HEK293 (cell line): ENCODE results near the gene PCDH19.

Source experiments
- CTCF ChIA-PET: fragments of 350-600 bp; formaldehyde crosslinking; extraction: SDS; loops from one replicate; lab custom pipeline; 2021; ENCODE audit warnings: antibody characterized with exemption; lab: Yijun Ruan, JAX
- POLR2A ChIA-PET: fragments of 300-600 bp; formaldehyde crosslinking; extraction: SDS; loops from one replicate; lab custom pipeline; 2020; ENCODE audit warnings: antibody characterized with exemption, inconsistent platforms; lab: Yijun Ruan, JAX
- H3K27ac ChIP-seq: fragments of 200-500 bp; sonication (Bioruptor generic); 2 replicates; pipeline ENCODE4 v1.5.1; 2014; ENCODE audit warnings: low read depth, low read length, control low read depth, inconsistent platforms; ENCODE audit errors: extremely low read depth
- H3K36me3 ChIP-seq, 2 experiments: fragments of 200-500 bp in 1 of 2; sonication (Bioruptor generic) in 1 of 2; 1 replicate in 1 of 2; 2 replicates in 1 of 2; pipeline ENCODE4 v1.5.1; 2014 to 2017; ENCODE audit warnings: inconsistent platforms in 2 of 2, low read length in 2 of 2; ENCODE audit not compliant: control insufficient read depth in 2 of 2, insufficient read depth in 1 of 2
- H3K4me1 ChIP-seq: fragments of 200-500 bp; sonication (Bioruptor generic); 2 replicates; pipeline ENCODE4 v1.5.1; 2014; ENCODE audit warnings: mild to moderate bottlenecking, low read length, inconsistent platforms; ENCODE audit not compliant: control insufficient read depth, insufficient read depth
- H3K4me3 ChIP-seq: 2 replicates; pipeline ENCODE4 v1.5.1; 2011; ENCODE audit warnings: low read depth, mild to moderate bottlenecking, control low read depth, low read length, moderate library complexity
- H3K9me3 ChIP-seq: fragments of 200-500 bp; sonication (Bioruptor generic); 2 replicates; pipeline ENCODE4 v1.5.1; 2014; ENCODE audit warnings: low read depth, low read length, inconsistent platforms; ENCODE audit not compliant: control insufficient read depth, insufficient read depth
- GFI1B ChIP-seq: fragments of 450-650 bp; formaldehyde crosslinking; IDR thresholded peaks from 2 replicates; pipeline ENCODE4 v1.5.1; 2016; ENCODE audit warnings: missing biosample characterization, missing genetic modification characterization
- HOXA7 ChIP-seq: sonication (generic); formaldehyde crosslinking; IDR thresholded peaks from 2 replicates; pipeline ENCODE4 v1.8.1; 2022; ENCODE audit warnings: missing genetic modification reagents, borderline replicate concordance
- MEIS1 ChIP-seq: sonication (generic); formaldehyde crosslinking; IDR thresholded peaks from 2 replicates; pipeline ENCODE4 v1.8.1; 2022; ENCODE audit warnings: missing genetic modification reagents, mild to moderate bottlenecking, borderline replicate concordance
- OVOL3 ChIP-seq: fragments of 450-650 bp; formaldehyde crosslinking; IDR thresholded peaks from 2 replicates; pipeline ENCODE4 v1.5.1; 2016; ENCODE audit warnings: missing biosample characterization, missing genetic modification characterization
- REPIN1 ChIP-seq: fragments of 450-650 bp; formaldehyde crosslinking; IDR thresholded peaks from 2 replicates; pipeline ENCODE4 v1.5.1; 2017; ENCODE audit warnings: missing biosample characterization, missing genetic modification characterization, low read depth
- TRIM28 ChIP-seq: IDR thresholded peaks from 2 replicates; pipeline ENCODE4 v1.6.1; 2011; ENCODE audit warnings: low read length, control low read depth, borderline replicate concordance
- ZBTB11 ChIP-seq: fragments of 450-650 bp; formaldehyde crosslinking; conservative IDR thresholded peaks from 2 replicates; pipeline ENCODE4 v1.5.1; 2016; ENCODE audit warnings: low read depth, missing biosample characterization, missing genetic modification characterization
- ZBTB17 ChIP-seq: fragments of 450-650 bp; formaldehyde crosslinking; IDR thresholded peaks from 2 replicates; pipeline ENCODE4 v1.5.1; 2016; ENCODE audit warnings: missing biosample characterization, missing genetic modification characterization
- ZBTB49 ChIP-seq: fragments of 450-650 bp; formaldehyde crosslinking; IDR thresholded peaks from 2 replicates; pipeline ENCODE4 v1.5.1; 2016; ENCODE audit warnings: missing biosample characterization, missing genetic modification characterization, low read depth
- ZNF10 ChIP-seq: fragments of 450-650 bp; formaldehyde crosslinking; IDR thresholded peaks from 2 replicates; pipeline ENCODE4 v1.5.1; 2017; ENCODE audit warnings: missing biosample characterization, missing genetic modification characterization
- ZNF121 ChIP-seq: fragments of 450-650 bp; formaldehyde crosslinking; IDR thresholded peaks from 2 replicates; pipeline ENCODE4 v1.5.1; 2016; ENCODE audit warnings: missing biosample characterization, missing genetic modification characterization
- ZNF157 ChIP-seq: fragments of 450-650 bp; formaldehyde crosslinking; IDR thresholded peaks from 2 replicates; pipeline ENCODE4 v1.5.1; 2016; ENCODE audit warnings: missing biosample characterization, missing genetic modification characterization
- ZNF16 ChIP-seq: fragments of 450-650 bp; formaldehyde crosslinking; IDR thresholded peaks from 2 replicates; pipeline ENCODE4 v1.5.1; 2016; ENCODE audit warnings: low read depth, missing biosample characterization, missing genetic modification characterization
- ZNF2 ChIP-seq: fragments of 450-650 bp; formaldehyde crosslinking; IDR thresholded peaks from 2 replicates; pipeline ENCODE4 v1.5.1; 2016; ENCODE audit warnings: missing biosample characterization, missing genetic modification characterization
- ZNF221 ChIP-seq: fragments of 450-650 bp; formaldehyde crosslinking; IDR thresholded peaks from 2 replicates; pipeline ENCODE4 v1.5.1; 2017; ENCODE audit warnings: missing biosample characterization, missing genetic modification characterization, borderline replicate concordance
- ZNF350 ChIP-seq: fragments of 450-650 bp; formaldehyde crosslinking; IDR thresholded peaks from 2 replicates; pipeline ENCODE4 v1.5.0; 2017; ENCODE audit warnings: missing biosample characterization, mild to moderate bottlenecking, missing genetic modification characterization
- ZNF362 ChIP-seq: fragments of 450-650 bp; formaldehyde crosslinking; IDR thresholded peaks from 2 replicates; pipeline ENCODE4 v1.5.1; 2016; ENCODE audit warnings: missing biosample characterization, missing genetic modification characterization
- ZNF473 ChIP-seq: fragments of 450-650 bp; formaldehyde crosslinking; IDR thresholded peaks from 2 replicates; pipeline ENCODE4 v1.5.1; 2017; ENCODE audit warnings: missing biosample characterization, missing genetic modification characterization
- ZNF521 ChIP-seq: fragments of 450-650 bp; formaldehyde crosslinking; IDR thresholded peaks from 2 replicates; pipeline ENCODE4 v1.5.1; 2017; ENCODE audit warnings: missing biosample characterization, mild to moderate bottlenecking, missing genetic modification characterization
- ZNF664 ChIP-seq: fragments of 450-650 bp; formaldehyde crosslinking; IDR thresholded peaks from 2 replicates; pipeline ENCODE4 v1.5.1; 2016; ENCODE audit warnings: missing biosample characterization, missing genetic modification characterization
- ZNF677 ChIP-seq: fragments of 450-650 bp; IDR thresholded peaks from 2 replicates; pipeline ENCODE4 v1.5.0; 2018; ENCODE audit warnings: missing biosample characterization, mild to moderate bottlenecking, missing genetic modification characterization, moderate library complexity
- ZNF791 ChIP-seq: fragments of 450-650 bp; formaldehyde crosslinking; IDR thresholded peaks from 2 replicates; pipeline ENCODE4 v1.5.1; 2016; ENCODE audit warnings: missing biosample characterization, missing genetic modification characterization
- ZNF792 ChIP-seq: fragments of 450-650 bp; formaldehyde crosslinking; IDR thresholded peaks from 2 replicates; pipeline ENCODE4 v1.5.1; 2016; ENCODE audit warnings: missing biosample characterization, missing genetic modification characterization
- ZNF830 ChIP-seq: fragments of 450-650 bp; IDR thresholded peaks from 2 replicates; pipeline ENCODE4 v1.5.0; 2018; ENCODE audit warnings: missing biosample characterization, missing genetic modification characterization, low read depth, mild to moderate bottlenecking, moderate library complexity
- ZNF843 ChIP-seq: fragments of 450-650 bp; formaldehyde crosslinking; IDR thresholded peaks from 2 replicates; pipeline ENCODE4 v1.5.1; 2016; ENCODE audit warnings: missing biosample characterization, missing genetic modification characterization

The PCDH19 gene

GRCh38 chrX:100355680-100356079 lies 54.4 kb downstream of the PCDH19 start (continued):
- TF ChIP-seq ZBTB11 (no peak), ZNF157 (tag by site-specific recombination) (no peak)

- H3K36me3 ChIP-seq, result peaks cover 0 to 17% of the 10 kb centered on the region in 2 experiments; a peak in 1 of 3 replicates
- no peaks in the 10 kb centered on the region for H3K9me3 ChIP-seq
- ChIA-PET POLR2A (no interaction called here), CTCF (no interaction called here)
- H3K27ac ChIP-seq, result no peak overlapping the region
- no peak overlapping the region for H3K4me3 ChIP-seq
- TF ChIP-seq GFI1B (tag by site-specific recombination) (no peak), REPIN1 (no peak), ZNF677 (tag by site-specific recombination) (no peak), ZBTB17 (tag by site-specific recombination) (no peak), OVOL3 (tag by site-specific recombination) (no peak), ZNF16 (tag by site-specific recombination) (no peak), ZNF221 (tag by site-specific recombination) (no peak), ZNF664 (tag by site-specific recombination) (no peak), ZNF10 (tag by site-specific recombination) (no peak), MEIS1 (CRISPR knock-in tag) (no peak)
- H3K4me1 ChIP-seq, result no peaks in the 10 kb centered on the region
Observed at GRCh38 chrX:100353326-100353725, 56.7 kb downstream of the PCDH19 start.

- no peaks in the 10 kb centered on the region for H3K9me3 ChIP-seq
- ChIA-PET POLR2A (no interaction called here), CTCF (interaction anchor here (0.6 kb wide), 1 partner anchor 23 kb away, joined by 3 read pairs; no protein-coding TSS in a partner anchor)
- no peaks in the 10 kb centered on the region for H3K4me1 ChIP-seq
- H3K4me3 ChIP-seq, result no peak overlapping the region
- no peak overlapping the region for H3K27ac ChIP-seq
- H3K36me3 ChIP-seq, result peaks cover 0 to 20% of the 10 kb centered on the region in 2 experiments; a peak in 1 of 3 replicates
- TF ChIP-seq ZNF473 (tag by site-specific recombination) (no peak), ZNF521 (no peak), ZNF843 (tag by site-specific recombination) (no peak), ZBTB17 (tag by site-specific recombination) (no peak), TRIM28 (no peak), HOXA7 (CRISPR knock-in tag) (no peak), ZNF791 (tag by site-specific recombination) (no peak), ZNF121 (tag by site-specific recombination) (no peak), ZNF2 (tag by site-specific recombination) (no peak), ZNF350 (no peak), ZBTB49 (tag by site-specific recombination) (no peak), ZNF362 (tag by site-specific recombination) (no peak), ZNF830 (tag by site-specific recombination) (no peak), ZNF792 (no peak)
Observed at GRCh38 chrX:100350704-100351489, 59.2 kb downstream of the PCDH19 start.
